ENCODE results near the gene PAPPA2.

DNA sequence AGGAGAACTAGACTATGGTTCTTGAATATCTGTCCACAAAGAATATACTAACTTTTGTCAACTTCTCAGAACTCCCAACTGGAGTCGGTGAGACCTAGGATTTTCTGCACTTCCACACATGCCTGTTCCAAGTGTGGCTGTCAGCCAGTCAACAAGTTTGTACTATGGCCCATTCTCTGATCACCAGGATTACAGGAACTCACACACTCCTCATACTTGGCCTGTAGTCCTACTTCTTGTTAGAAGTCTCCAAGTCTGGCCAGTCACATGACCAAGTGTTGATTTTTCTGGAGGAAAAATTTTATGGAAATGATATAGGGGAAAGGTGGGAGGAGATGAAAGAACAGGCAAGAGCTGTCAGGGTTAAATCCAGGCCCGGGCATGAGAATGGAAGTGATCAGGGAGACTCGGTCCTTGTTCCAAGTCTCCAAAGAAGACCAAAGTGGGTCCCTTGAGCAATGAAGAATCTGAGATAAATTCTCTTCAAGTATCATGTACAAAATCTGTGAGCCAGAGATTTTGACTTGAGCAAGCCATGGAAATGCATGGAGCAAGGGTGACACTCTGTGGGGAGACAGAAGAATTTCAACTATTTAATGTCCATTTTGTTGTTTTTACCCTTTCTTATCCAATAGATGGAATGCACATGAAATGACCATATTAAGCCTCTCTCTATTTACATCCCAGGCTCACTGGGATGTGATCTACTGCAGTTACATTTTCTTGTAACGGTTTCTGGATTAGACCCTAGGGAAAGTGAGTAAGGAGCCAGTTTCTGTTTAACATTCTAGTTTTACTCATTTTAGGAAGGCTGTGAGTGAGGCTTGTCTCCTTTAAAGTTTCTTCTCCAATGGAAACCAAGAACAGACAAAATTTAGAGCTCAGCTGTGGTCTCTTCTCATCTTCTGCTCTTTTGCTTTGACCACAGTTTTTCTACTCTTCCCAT, 380.6 kb downstream of the PAPPA2 start:
- TF ChIP-seq SMC3 (IDR thresholded peaks at IDR 0.05; ENCODE audit: low read depth, low read length): peak; percentile 47; the same call in 1 of the 2 replicates
- TF ChIP-seq, protein P1, sequence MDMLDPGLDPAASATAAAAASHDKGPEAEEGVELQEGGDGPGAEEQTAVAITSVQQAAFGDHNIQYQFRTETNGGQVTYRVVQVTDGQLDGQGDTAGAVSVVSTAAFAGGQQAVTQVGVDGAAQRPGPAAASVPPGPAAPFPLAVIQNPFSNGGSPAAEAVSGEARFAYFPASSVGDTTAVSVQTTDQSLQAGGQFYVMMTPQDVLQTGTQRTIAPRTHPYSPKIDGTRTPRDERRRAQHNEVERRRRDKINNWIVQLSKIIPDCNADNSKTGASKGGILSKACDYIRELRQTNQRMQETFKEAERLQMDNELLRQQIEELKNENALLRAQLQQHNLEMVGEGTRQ (IDR thresholded peaks at IDR 0.05; ENCODE audit: low read depth, low read length): no peak
- TF ChIP-seq, protein P2, sequence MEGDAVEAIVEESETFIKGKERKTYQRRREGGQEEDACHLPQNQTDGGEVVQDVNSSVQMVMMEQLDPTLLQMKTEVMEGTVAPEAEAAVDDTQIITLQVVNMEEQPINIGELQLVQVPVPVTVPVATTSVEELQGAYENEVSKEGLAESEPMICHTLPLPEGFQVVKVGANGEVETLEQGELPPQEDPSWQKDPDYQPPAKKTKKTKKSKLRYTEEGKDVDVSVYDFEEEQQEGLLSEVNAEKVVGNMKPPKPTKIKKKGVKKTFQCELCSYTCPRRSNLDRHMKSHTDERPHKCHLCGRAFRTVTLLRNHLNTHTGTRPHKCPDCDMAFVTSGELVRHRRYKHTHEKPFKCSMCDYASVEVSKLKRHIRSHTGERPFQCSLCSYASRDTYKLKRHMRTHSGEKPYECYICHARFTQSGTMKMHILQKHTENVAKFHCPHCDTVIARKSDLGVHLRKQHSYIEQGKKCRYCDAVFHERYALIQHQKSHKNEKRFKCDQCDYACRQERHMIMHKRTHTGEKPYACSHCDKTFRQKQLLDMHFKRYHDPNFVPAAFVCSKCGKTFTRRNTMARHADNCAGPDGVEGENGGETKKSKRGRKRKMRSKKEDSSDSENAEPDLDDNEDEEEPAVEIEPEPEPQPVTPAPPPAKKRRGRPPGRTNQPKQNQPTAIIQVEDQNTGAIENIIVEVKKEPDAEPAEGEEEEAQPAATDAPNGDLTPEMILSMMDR (conservative IDR thresholded peaks at IDR 0.05; ENCODE audit: low read depth, low read length): peak; percentile 53
